DND-41 (cell line): ENCODE results near the gene RSL24D1.

Source experiments
- ATAC-seq: fragments of 200-7000 bp; cut with Tn5 transposase; 3 replicates; pipeline ENCODE4 v1.9.1; 2021; ENCODE audit warnings: low read depth; ENCODE audit not compliant: insufficient read depth
- DNase-seq: peaks from one replicate; pipeline ENCODE4 v3.0.0-alpha.2; 2020
- H2AFZ ChIP-seq: 2 replicates; pipeline ENCODE4 v1.6.0; 2012; ENCODE audit warnings: low read depth, low read length
- H3K27ac ChIP-seq: 2 replicates; pipeline ENCODE4 v1.5.1; 2012; ENCODE audit warnings: low read length, inconsistent platforms
- H3K27me3 ChIP-seq: fragments of 200-600 bp; sonication (generic); 2 replicates; pipeline ENCODE4 v1.6.0; 2012; ENCODE audit warnings: low read length, mild to moderate bottlenecking, inconsistent platforms; ENCODE audit not compliant: insufficient read depth, poor library complexity
- H3K36me3 ChIP-seq: 2 replicates; pipeline ENCODE4 v1.5.1; 2012; ENCODE audit warnings: low read length, inconsistent platforms; ENCODE audit not compliant: insufficient read depth
- H3K4me1 ChIP-seq: 2 replicates; pipeline ENCODE4 v1.5.1; 2012; ENCODE audit warnings: mild to moderate bottlenecking, low read length; ENCODE audit not compliant: insufficient read depth
- H3K4me2 ChIP-seq: 2 replicates; pipeline ENCODE4 v1.6.0; 2012; ENCODE audit warnings: mild to moderate bottlenecking, moderate library complexity, low read length, inconsistent platforms; ENCODE audit not compliant: insufficient read depth
- H3K4me3 ChIP-seq, 2 experiments: fragments of 200-600 bp in 1 of 2; shearing (Covaris generic) in 1 of 2; 2 replicates each; pipeline ENCODE4 v1.5.1; 2012 to 2016; ENCODE audit warnings: inconsistent platforms in 2 of 2, low read length in 2 of 2, mild to moderate bottlenecking in 2 of 2, low read depth in 1 of 2, moderate library complexity in 1 of 2
- H3K79me2 ChIP-seq: 2 replicates; pipeline ENCODE4 v1.6.0; 2012; ENCODE audit warnings: low read length, inconsistent platforms; ENCODE audit not compliant: insufficient read depth
- H3K9ac ChIP-seq: 2 replicates; pipeline ENCODE4 v1.6.0; 2012; ENCODE audit warnings: low read depth, mild to moderate bottlenecking, inconsistent platforms, low read length, moderate library complexity
- H3K9me3 ChIP-seq: 2 replicates; pipeline ENCODE4 v1.5.1; 2012; ENCODE audit warnings: low read length, moderate library complexity, mild to moderate bottlenecking, inconsistent platforms; ENCODE audit not compliant: insufficient read depth, severe bottlenecking
- H4K20me1 ChIP-seq: 2 replicates; pipeline ENCODE4 v1.6.0; 2012; ENCODE audit warnings: low read length; ENCODE audit not compliant: insufficient read depth
- CTCF ChIP-seq: IDR thresholded peaks from 2 replicates; pipeline ENCODE4 v1.5.1; 2012; ENCODE audit warnings: borderline replicate concordance, low read length, moderate library complexity, mild to moderate bottlenecking; ENCODE audit not compliant: poor library complexity, severe bottlenecking; ENCODE audit errors: extremely low read depth
- EZH2 ChIP-seq: IDR thresholded peaks from 3 replicates; pipeline ENCODE4 v1.6.1; 2012; ENCODE audit warnings: borderline replicate concordance, low read depth, mild to moderate bottlenecking, moderate library complexity, low read length, inconsistent platforms; ENCODE audit not compliant: severe bottlenecking

The RSL24D1 gene

GRCh38 chr15:55237219-55238130, 40.7 kb upstream of the RSL24D1 start:
- Histone ChIP-seq H3K9ac (no peak overlapping the region), H4K20me1 (no peaks in the 10 kb centered on the region), H3K27ac (no peak overlapping the region), H3K36me3 (no peaks in the 10 kb centered on the region), H3K4me1 (no peaks in the 10 kb centered on the region), H3K9me3 (no peaks in the 10 kb centered on the region), H2AFZ (no peak overlapping the region), H3K4me3 (no peak overlapping the region), H3K79me2 (no peaks in the 10 kb centered on the region), H3K27me3 (no peaks in the 10 kb centered on the region), H3K4me2 (no peak overlapping the region)
- TF ChIP-seq CTCF, result no peak
- no peak for TF ChIP-seq EZH2
- DNase-seq (no peak), ATAC-seq (no peak)

GRCh38 chr15:55235546-55236036, 38.9 kb upstream of the RSL24D1 start:
- Histone ChIP-seq H2AFZ (no peak overlapping the region), H4K20me1 (no peaks in the 10 kb centered on the region), H3K9me3 (no peaks in the 10 kb centered on the region), H3K4me2 (no peak overlapping the region), H3K9ac (no peak overlapping the region), H3K4me3 (no peak overlapping the region), H3K27ac (no peak overlapping the region), H3K27me3 (no peaks in the 10 kb centered on the region), H3K36me3 (no peaks in the 10 kb centered on the region), H3K79me2 (no peaks in the 10 kb centered on the region), H3K4me1 (no peaks in the 10 kb centered on the region)
- TF ChIP-seq EZH2 (no peak), CTCF (no peak)
- DNase-seq (no peak), ATAC-seq (no peak)

GRCh38 chr15:55234800-55235104, 38.0 kb upstream of the RSL24D1 start:
- Histone ChIP-seq H3K4me3 (no peak overlapping the region), H3K4me2 (no peak overlapping the region), H3K27me3 (no peaks in the 10 kb centered on the region), H3K27ac (no peak overlapping the region), H3K9me3 (no peaks in the 10 kb centered on the region), H2AFZ (no peak overlapping the region), H3K79me2 (no peaks in the 10 kb centered on the region), H4K20me1 (no peaks in the 10 kb centered on the region), H3K9ac (no peak overlapping the region), H3K4me1 (no peaks in the 10 kb centered on the region), H3K36me3 (no peaks in the 10 kb centered on the region)
- ATAC-seq (no peak), DNase-seq (no peak)
- no peak for TF ChIP-seq EZH2
- no peak for TF ChIP-seq CTCF
